Uterus (tissue), 2 donors: ENCODE results near the gene GCNT3.

Experiments
- POLR2A ChIP-seq, 2 donors: fragments of 450-650 bp; IDR thresholded peaks; one replicate each; pipeline ENCODE4 v1.6.1; 2016; ENCODE audit warnings: antibody characterized with exemption in 2 of 2, mild to moderate bottlenecking in 1 of 2, moderate library complexity in 1 of 2
- TF ChIP-seq, protein P1 (sequence below), 4 experiments: fragments of 200-600 bp in 2 of 4; fragments of 450-650 bp in 2 of 4; sonication (generic) in 2 of 4; IDR thresholded peaks; one replicate each; pipeline ENCODE4 v1.5.1; 2016 to 2019; ENCODE audit warnings: antibody characterized with exemption in 4 of 4, mild to moderate bottlenecking in 2 of 4, moderate library complexity in 1 of 4

DNA sequence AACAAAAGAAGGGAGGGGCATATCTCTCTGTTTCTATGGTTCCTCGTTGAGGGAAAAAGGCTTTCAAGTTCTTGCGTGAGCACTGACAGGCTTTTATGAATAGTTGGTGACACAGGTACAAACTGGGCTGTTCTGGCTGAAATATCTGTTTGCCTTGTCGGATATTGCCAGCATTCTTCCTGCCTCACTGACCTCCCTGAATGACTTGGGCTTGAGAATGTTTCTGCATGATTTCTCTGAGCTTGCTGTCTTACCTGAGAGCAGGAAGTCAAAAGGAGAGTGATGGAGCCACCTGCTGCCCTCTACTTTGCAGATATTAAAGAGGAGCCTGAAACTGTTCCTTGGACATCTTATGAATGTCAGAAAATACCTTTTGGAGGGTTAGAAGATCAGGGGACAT lies 4.8 kb downstream of the GCNT3 start:
- TF ChIP-seq, protein P1, sequence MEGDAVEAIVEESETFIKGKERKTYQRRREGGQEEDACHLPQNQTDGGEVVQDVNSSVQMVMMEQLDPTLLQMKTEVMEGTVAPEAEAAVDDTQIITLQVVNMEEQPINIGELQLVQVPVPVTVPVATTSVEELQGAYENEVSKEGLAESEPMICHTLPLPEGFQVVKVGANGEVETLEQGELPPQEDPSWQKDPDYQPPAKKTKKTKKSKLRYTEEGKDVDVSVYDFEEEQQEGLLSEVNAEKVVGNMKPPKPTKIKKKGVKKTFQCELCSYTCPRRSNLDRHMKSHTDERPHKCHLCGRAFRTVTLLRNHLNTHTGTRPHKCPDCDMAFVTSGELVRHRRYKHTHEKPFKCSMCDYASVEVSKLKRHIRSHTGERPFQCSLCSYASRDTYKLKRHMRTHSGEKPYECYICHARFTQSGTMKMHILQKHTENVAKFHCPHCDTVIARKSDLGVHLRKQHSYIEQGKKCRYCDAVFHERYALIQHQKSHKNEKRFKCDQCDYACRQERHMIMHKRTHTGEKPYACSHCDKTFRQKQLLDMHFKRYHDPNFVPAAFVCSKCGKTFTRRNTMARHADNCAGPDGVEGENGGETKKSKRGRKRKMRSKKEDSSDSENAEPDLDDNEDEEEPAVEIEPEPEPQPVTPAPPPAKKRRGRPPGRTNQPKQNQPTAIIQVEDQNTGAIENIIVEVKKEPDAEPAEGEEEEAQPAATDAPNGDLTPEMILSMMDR (IDR thresholded peaks at IDR 0.05) = no peak
- no peak for TF ChIP-seq POLR2A (IDR thresholded peaks at IDR 0.05)
